Posterior vena cava (tissue), 2 donors: ENCODE data around the gene SIGLEC12. TPM values are rescaled to one million over a fixed set of nuclear protein-coding genes. Genes with fewer than 3 reads are reported as not detected.
"Not testable (repeated sequence)": the region's sequence is repeated elsewhere in the genome, so short reads cannot be mapped to it uniquely, and the experiment has no call there.

ENCODE experiments used
- DNase-seq: peaks from one replicate; pipeline ENCODE4 v3.0.0-alpha.2; 2020; ENCODE audit warnings: low spot score
- intact Hi-C, 2 donors: fragments of 100-400 bp; cut with DNase I; formaldehyde crosslinking; loops; one replicate each; pipeline versions ENCODE4 v1.14.1 to v1.14.2; 2022 to 2023
- total RNA-seq, 2 donors: library from RNA; stranded (reverse); fragmentation: NEBNext Ultra II Directional; extraction: Animal tissue kit (Norgen Biotek cat#: 25700); gene quantifications; one replicate each; pipeline ENCODE4 v1.2.1, GENCODE V29; 2021
- donor health status: DM: yes; HTN: yes; CAD: no.
- donor health status: DM: yes; HTN: yes; CAD: no.

SIGLEC12 gene
- total RNA-seq, 2 donors from 2014 or later, result 0.42 to 1.00 TPM

- no peak for DNase-seq
- intact Hi-C loops, result no loop called here
Measured at GRCh38 chr19:51529301-51529700, 27.7 kb upstream of the SIGLEC12 start.

- no peak for DNase-seq
- intact Hi-C loops, result no loop called here
Measured at GRCh38 chr19:51525651-51526050, 24.1 kb upstream of the SIGLEC12 start.

GRCh38 chr19:51524666-51525264 is 23.2 kb upstream of the SIGLEC12 start:
- no peak for DNase-seq
- intact Hi-C loops, result no loop called here

GRCh38 chr19:51521781-51522180 is 20.2 kb upstream of the SIGLEC12 start:
- no peak for DNase-seq

GRCh38 chr19:51521357-51521756 is 19.8 kb upstream of the SIGLEC12 start:
- intact Hi-C loops, result no loop called here
- DNase-seq, result no peak

More at GRCh38 chr19:51521781-51522180, 20.2 kb upstream of the SIGLEC12 start:
- intact Hi-C loops, result no loop called here

- no peak for DNase-seq
- intact Hi-C loops, result no loop called here
Measured at GRCh38 chr19:51520728-51521127, 19.1 kb upstream of the SIGLEC12 start.

GRCh38 chr19:51514866-51515481 is 13.4 kb upstream of the SIGLEC12 start:
- DNase-seq, result no peak
- intact Hi-C loops, result no loop called here

GRCh38 chr19:51513968-51514367 is 12.4 kb upstream of the SIGLEC12 start:
- DNase-seq, result no peak
- intact Hi-C loops, result no loop called here

GRCh38 chr19:51511353-51511752 is 9.8 kb upstream of the SIGLEC12 start:
- intact Hi-C loops, result no loop called here
- DNase-seq, result no peak

GRCh38 chr19:51509823-51510660 is 8.4 kb upstream of the SIGLEC12 start:
- no peak for DNase-seq
- intact Hi-C loops, result no loop called here

- intact Hi-C loops, result no loop called here
- DNase-seq, result no peak
Measured at GRCh38 chr19:51508059-51508733, 6.6 kb upstream of the SIGLEC12 start.

- intact Hi-C loops, result no loop called here
- DNase-seq, result no peak
Measured at GRCh38 chr19:51507640-51508058, 6.0 kb upstream of the SIGLEC12 start.

GRCh38 chr19:51507192-51507591 is 5.6 kb upstream of the SIGLEC12 start:
- intact Hi-C loops, result no loop called here

GRCh38 chr19:51505904-51506303 is 4.3 kb upstream of the SIGLEC12 start:
- no peak for DNase-seq
- intact Hi-C loops, result no loop called here

More at GRCh38 chr19:51507192-51507591, 5.6 kb upstream of the SIGLEC12 start:
- DNase-seq, result no peak

- intact Hi-C loops, result no loop called here
- no peak for DNase-seq
Measured at GRCh38 chr19:51503896-51504295, 2.3 kb upstream of the SIGLEC12 start.

GRCh38 chr19:51503286-51503817 is 1.8 kb upstream of the SIGLEC12 start:
- no peak for DNase-seq
- intact Hi-C loops, result no loop called here

- intact Hi-C loops, DNase-seq: not testable (repeated sequence)
Measured at GRCh38 chr19:51500931-51501330, 669 bp downstream of the SIGLEC12 start.

- no peak for DNase-seq
- intact Hi-C loops, result no loop called here
Measured at GRCh38 chr19:51497666-51498065, 3.9 kb downstream of the SIGLEC12 start.

- intact Hi-C loops, result no loop called here
- DNase-seq, result no peak
Measured at GRCh38 chr19:51493776-51494175, 7.8 kb downstream of the SIGLEC12 start.

GRCh38 chr19:51491586-51491985 is 10.0 kb downstream of the SIGLEC12 start:
- DNase-seq, result no peak
- intact Hi-C loops, result no loop called here
